Lung (tissue), 12 donors: ENCODE results near the gene TUBGCP4. TPM values are rescaled to one million over a fixed set of nuclear protein-coding genes. Genes with fewer than 3 reads are reported as not detected.

Experiments used
- ATAC-seq: fragments of 200-7000 bp; cut with Tn5 transposase; one replicate; pipeline ENCODE4 v1.9.1; 2020; ENCODE audit warnings: moderate number of reproducible peaks; ENCODE audit not compliant: insufficient read depth, low FRiP score
- DNase-seq, 3 donors: peaks; one replicate each; pipeline ENCODE4 v3.0.0-alpha.2; 2013 to 2017
- H3K27ac ChIP-seq, 2 donors: one replicate each; pipeline ENCODE4 v1.5.1; 2013; ENCODE audit warnings: mild to moderate bottlenecking in 2 of 2, moderate library complexity in 2 of 2, control low read depth in 1 of 2, inconsistent platforms in 1 of 2, low read depth in 1 of 2, low read length in 1 of 2
- H3K27me3 ChIP-seq, 3 donors: one replicate each; pipeline ENCODE4 v1.5.1; 2013; ENCODE audit warnings: low read length in 2 of 3; ENCODE audit not compliant: control insufficient read depth in 3 of 3, insufficient read depth in 3 of 3
- H3K36me3 ChIP-seq, 4 donors: one replicate each; pipeline ENCODE4 v1.5.1; 2013; ENCODE audit warnings: low read length in 4 of 4, mild to moderate bottlenecking in 1 of 4, moderate library complexity in 1 of 4; ENCODE audit not compliant: control insufficient read depth in 4 of 4, insufficient read depth in 4 of 4
- H3K4me1 ChIP-seq, 5 donors: one replicate each; pipeline ENCODE4 v1.5.1; 2013; ENCODE audit warnings: low read length in 5 of 5, mild to moderate bottlenecking in 2 of 5, moderate library complexity in 1 of 5; ENCODE audit not compliant: control insufficient read depth in 5 of 5, insufficient read depth in 5 of 5
- H3K4me3 ChIP-seq: one replicate; pipeline ENCODE4 v1.5.1; 2013; ENCODE audit warnings: mild to moderate bottlenecking, control low read depth, moderate library complexity
- H3K9ac ChIP-seq, 2 donors: one replicate each; pipeline ENCODE4 v1.5.1; 2013; ENCODE audit warnings: low read length in 2 of 2, control low read depth in 1 of 2; ENCODE audit not compliant: insufficient read depth in 1 of 2
- H3K9me3 ChIP-seq, 4 donors: one replicate each; pipeline ENCODE4 v1.5.1; 2013; ENCODE audit warnings: low read length in 3 of 4, mild to moderate bottlenecking in 1 of 4, moderate library complexity in 1 of 4; ENCODE audit not compliant: control insufficient read depth in 4 of 4, insufficient read depth in 3 of 4
- CTCF ChIP-seq: IDR thresholded peaks from 2 replicates; pipeline ENCODE4 v1.5.1; 2012; ENCODE audit warnings: mild to moderate bottlenecking; ENCODE audit errors: control extremely low read depth, extremely low read depth
- WGBS, 2 donors: extraction: QIAGEN DNeasy Blood & Tissue Kit; methylation state at CpG; one replicate each; pipeline ENCODE4 v1.1.7; 2013; 5-methylcytosine and 5-hydroxymethylcytosine counted together
- polyA plus RNA-seq, 2 donors: library from polyadenylated mRNA; stranded (reverse); fragments of 200-250 nt; gene quantifications; one replicate each; pipeline ENCODE4 v1.2.1, GENCODE V29; 2013
- total RNA-seq, 2 donors: library from RNA; depleted of rRNA in 1 of 2; stranded (reverse); fragments of >200 nt in 1 of 2; gene quantifications; one replicate each; pipeline ENCODE4 v1.2.1, GENCODE V29; 2014 to 2021
- donor health status: control.
- donor health status: control.
- donor health status: Bipolar disorder and iron deficiency.
- donor health status: healthy.
- donor health status: DM: yes; HTN: yes; CAD: no.

TUBGCP4 gene
- total and polyA plus RNA-seq, 4 donors, result 5.4 to 17.0 (median 12.1) TPM

GRCh38 chr15:43402255-43402654, 31.4 kb downstream of the TUBGCP4 start:
- H3K9ac ChIP-seq, result no peak overlapping the region
- H3K27me3 ChIP-seq, result no peaks in the 10 kb centered on the region
- no peak for DNase-seq
- H3K27ac ChIP-seq, result no peak overlapping the region
- H3K36me3 ChIP-seq, result peaks cover 40 to 67% (median 47%) of the 10 kb centered on the region in 4 donors
- H3K9me3 ChIP-seq, result no peaks in the 10 kb centered on the region
- WGBS, 2 donors, result 86 to 91% methylated on average over 3 of the region's 3 CpGs
- no peaks in the 10 kb centered on the region for H3K4me1 ChIP-seq
- H3K4me3 ChIP-seq, result no peak overlapping the region
- no peak for TF ChIP-seq CTCF
- ATAC-seq, result no peak

DNA sequence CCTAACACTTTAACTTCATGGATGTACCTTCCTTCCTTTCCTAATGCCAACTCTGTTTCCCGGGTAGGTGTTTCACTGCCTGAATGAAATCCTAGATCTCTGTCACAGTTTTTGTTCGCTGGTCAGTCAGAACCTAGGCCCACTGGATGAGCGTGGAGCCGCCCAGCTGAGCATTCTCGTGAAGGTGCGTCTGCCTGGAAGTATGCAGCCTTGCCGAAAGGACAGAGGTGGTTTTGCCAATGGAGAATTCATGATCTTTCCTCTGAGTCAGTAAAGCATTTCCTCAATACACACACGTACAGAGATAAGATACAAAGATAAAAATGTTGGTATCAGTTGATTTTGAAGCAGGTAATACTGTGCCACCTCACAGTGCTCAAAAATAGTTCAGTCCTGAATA, 32.7 kb downstream of the TUBGCP4 start:
- WGBS, 2 donors, result 84 to 85% methylated on average over 8 of the region's 8 CpGs

GRCh38 chr15:43404130-43404529, 33.2 kb downstream of the TUBGCP4 start:
- H3K27ac ChIP-seq, result no peak overlapping the region
- no peaks in the 10 kb centered on the region for H3K9me3 ChIP-seq
- no peaks in the 10 kb centered on the region for H3K27me3 ChIP-seq
- no peak for TF ChIP-seq CTCF
- no peak overlapping the region for H3K9ac ChIP-seq
- peaks cover 42 to 64% (median 55%) of the 10 kb centered on the region in 4 donors for H3K36me3 ChIP-seq
- H3K4me1 ChIP-seq, result no peaks in the 10 kb centered on the region
- 81 to 83% methylated on average over 5 of the region's 5 CpGs for WGBS, 2 donors
- ATAC-seq, result no peak
- no peak overlapping the region for H3K4me3 ChIP-seq
- no peak for DNase-seq

More for the DNA sequence above, 32.7 kb downstream of the TUBGCP4 start:
- ATAC-seq (no peak), DNase-seq (no peak)
- Histone ChIP-seq H3K9ac (no peak overlapping the region), H3K4me1 (no peaks in the 10 kb centered on the region), H3K27me3 (no peaks in the 10 kb centered on the region), H3K27ac (no peak overlapping the region), H3K36me3 (peaks cover 40 to 65% (median 53%) of the 10 kb centered on the region in 4 donors), H3K9me3 (no peaks in the 10 kb centered on the region), H3K4me3 (no peak overlapping the region)
- TF ChIP-seq CTCF, result no peak

DNA sequence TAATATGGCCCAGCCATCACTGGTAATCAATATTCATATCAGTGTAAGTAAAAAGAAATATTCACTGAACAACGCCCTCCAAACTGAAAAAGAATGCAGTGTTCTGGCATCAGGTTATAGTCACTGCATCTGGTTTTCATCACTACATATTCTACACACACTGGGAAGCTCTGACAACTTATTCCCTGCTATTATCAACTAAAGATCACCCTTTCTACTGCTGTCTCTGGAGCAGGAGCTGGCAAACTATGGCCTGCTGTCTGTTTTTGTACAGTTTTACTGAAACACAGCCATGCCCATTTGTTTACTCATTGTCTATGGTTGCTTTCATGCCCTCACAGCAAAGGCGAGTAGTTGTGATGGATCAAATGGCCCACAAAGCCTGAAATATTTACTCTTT, 35.3 kb downstream of the TUBGCP4 start:
- peaks cover 35 to 64% (median 58%) of the 10 kb centered on the region in 4 donors for H3K36me3 ChIP-seq
- H3K27ac ChIP-seq, result no peak overlapping the region
- H3K4me1 ChIP-seq, result no peaks in the 10 kb centered on the region
- TF ChIP-seq CTCF, result no peak
- H3K9ac ChIP-seq, result no peak overlapping the region
- H3K27me3 ChIP-seq, result no peaks in the 10 kb centered on the region
- H3K9me3 ChIP-seq, result no peaks in the 10 kb centered on the region
- no peak for ATAC-seq
- no peak overlapping the region for H3K4me3 ChIP-seq
- no peak for DNase-seq
- 90 to 93% methylated on average over 2 of the region's 2 CpGs for WGBS, 2 donors
